DND-41 (cell line): Measurements from ENCODE around the gene CNIH1.
"Not testable (repeated sequence)": the region's sequence is repeated elsewhere in the genome, so short reads cannot be mapped to it uniquely, and the experiment has no call there.

Experiments
- ATAC-seq: fragments of 200-7000 bp; cut with Tn5 transposase; 3 replicates; pipeline ENCODE4 v1.9.1; 2021; ENCODE audit warnings: low read depth; ENCODE audit not compliant: insufficient read depth
- DNase-seq: peaks from one replicate; pipeline ENCODE4 v3.0.0-alpha.2; 2020
- H2AFZ ChIP-seq: 2 replicates; pipeline ENCODE4 v1.6.0; 2012; ENCODE audit warnings: low read depth, low read length
- H3K27ac ChIP-seq: 2 replicates; pipeline ENCODE4 v1.5.1; 2012; ENCODE audit warnings: low read length, inconsistent platforms
- H3K27me3 ChIP-seq: fragments of 200-600 bp; sonication (generic); 2 replicates; pipeline ENCODE4 v1.6.0; 2012; ENCODE audit warnings: low read length, mild to moderate bottlenecking, inconsistent platforms; ENCODE audit not compliant: insufficient read depth, poor library complexity
- H3K36me3 ChIP-seq: 2 replicates; pipeline ENCODE4 v1.5.1; 2012; ENCODE audit warnings: low read length, inconsistent platforms; ENCODE audit not compliant: insufficient read depth
- H3K4me1 ChIP-seq: 2 replicates; pipeline ENCODE4 v1.5.1; 2012; ENCODE audit warnings: mild to moderate bottlenecking, low read length; ENCODE audit not compliant: insufficient read depth
- H3K4me2 ChIP-seq: 2 replicates; pipeline ENCODE4 v1.6.0; 2012; ENCODE audit warnings: mild to moderate bottlenecking, moderate library complexity, low read length, inconsistent platforms; ENCODE audit not compliant: insufficient read depth
- H3K4me3 ChIP-seq, 2 experiments: fragments of 200-600 bp in 1 of 2; shearing (Covaris generic) in 1 of 2; 2 replicates each; pipeline ENCODE4 v1.5.1; 2012 to 2016; ENCODE audit warnings: inconsistent platforms in 2 of 2, low read length in 2 of 2, mild to moderate bottlenecking in 2 of 2, low read depth in 1 of 2, moderate library complexity in 1 of 2
- H3K79me2 ChIP-seq: 2 replicates; pipeline ENCODE4 v1.6.0; 2012; ENCODE audit warnings: low read length, inconsistent platforms; ENCODE audit not compliant: insufficient read depth
- H3K9ac ChIP-seq: 2 replicates; pipeline ENCODE4 v1.6.0; 2012; ENCODE audit warnings: low read depth, mild to moderate bottlenecking, inconsistent platforms, low read length, moderate library complexity
- H3K9me3 ChIP-seq: 2 replicates; pipeline ENCODE4 v1.5.1; 2012; ENCODE audit warnings: low read length, moderate library complexity, mild to moderate bottlenecking, inconsistent platforms; ENCODE audit not compliant: insufficient read depth, severe bottlenecking
- H4K20me1 ChIP-seq: 2 replicates; pipeline ENCODE4 v1.6.0; 2012; ENCODE audit warnings: low read length; ENCODE audit not compliant: insufficient read depth
- EZH2 ChIP-seq: IDR thresholded peaks from 3 replicates; pipeline ENCODE4 v1.6.1; 2012; ENCODE audit warnings: borderline replicate concordance, low read depth, mild to moderate bottlenecking, moderate library complexity, low read length, inconsistent platforms; ENCODE audit not compliant: severe bottlenecking
- TF ChIP-seq, protein P1 (sequence below): IDR thresholded peaks from 2 replicates; pipeline ENCODE4 v1.5.1; 2012; ENCODE audit warnings: borderline replicate concordance, low read length, moderate library complexity, mild to moderate bottlenecking; ENCODE audit not compliant: poor library complexity, severe bottlenecking; ENCODE audit errors: extremely low read depth

The CNIH1 gene

DNA sequence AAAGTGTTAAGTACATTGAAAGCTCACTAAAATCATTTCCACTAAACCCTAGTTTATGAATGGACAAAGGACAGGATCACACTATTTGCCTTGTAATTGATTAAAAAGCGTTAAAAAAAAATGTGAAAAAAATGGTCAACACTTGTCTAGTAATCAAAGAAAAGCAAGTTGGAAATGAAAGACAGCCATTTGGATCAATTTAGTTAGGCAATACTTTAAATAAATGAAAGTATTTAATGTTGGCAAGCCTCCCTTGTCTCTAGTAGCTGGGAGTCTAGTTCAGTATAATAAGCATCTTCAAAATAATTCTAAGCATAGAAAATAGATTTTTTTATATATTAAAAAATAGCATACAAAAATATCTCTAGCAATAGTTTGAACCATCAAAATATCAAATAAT lies 14.2 kb upstream of the CNIH1 start:
- H3K9ac ChIP-seq: no peak overlapping the region
- DNase-seq (no peak), ATAC-seq (no peak)
- no peaks in the 10 kb centered on the region for H3K4me1 ChIP-seq
- TF ChIP-seq, protein P1, sequence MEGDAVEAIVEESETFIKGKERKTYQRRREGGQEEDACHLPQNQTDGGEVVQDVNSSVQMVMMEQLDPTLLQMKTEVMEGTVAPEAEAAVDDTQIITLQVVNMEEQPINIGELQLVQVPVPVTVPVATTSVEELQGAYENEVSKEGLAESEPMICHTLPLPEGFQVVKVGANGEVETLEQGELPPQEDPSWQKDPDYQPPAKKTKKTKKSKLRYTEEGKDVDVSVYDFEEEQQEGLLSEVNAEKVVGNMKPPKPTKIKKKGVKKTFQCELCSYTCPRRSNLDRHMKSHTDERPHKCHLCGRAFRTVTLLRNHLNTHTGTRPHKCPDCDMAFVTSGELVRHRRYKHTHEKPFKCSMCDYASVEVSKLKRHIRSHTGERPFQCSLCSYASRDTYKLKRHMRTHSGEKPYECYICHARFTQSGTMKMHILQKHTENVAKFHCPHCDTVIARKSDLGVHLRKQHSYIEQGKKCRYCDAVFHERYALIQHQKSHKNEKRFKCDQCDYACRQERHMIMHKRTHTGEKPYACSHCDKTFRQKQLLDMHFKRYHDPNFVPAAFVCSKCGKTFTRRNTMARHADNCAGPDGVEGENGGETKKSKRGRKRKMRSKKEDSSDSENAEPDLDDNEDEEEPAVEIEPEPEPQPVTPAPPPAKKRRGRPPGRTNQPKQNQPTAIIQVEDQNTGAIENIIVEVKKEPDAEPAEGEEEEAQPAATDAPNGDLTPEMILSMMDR: no peak
- TF ChIP-seq EZH2: no peak
- no peaks in the 10 kb centered on the region for H4K20me1 ChIP-seq
- H3K36me3 ChIP-seq: no peaks in the 10 kb centered on the region
- no peak overlapping the region for H3K27ac ChIP-seq
- peaks cover 7% of the 10 kb centered on the region for H3K9me3 ChIP-seq
- H3K79me2 ChIP-seq: no peaks in the 10 kb centered on the region
- H2AFZ ChIP-seq: no peak overlapping the region
- H3K27me3 ChIP-seq: no peaks in the 10 kb centered on the region
- H3K4me3 ChIP-seq: no peak overlapping the region
- H3K4me2 ChIP-seq: no peak overlapping the region

DNA sequence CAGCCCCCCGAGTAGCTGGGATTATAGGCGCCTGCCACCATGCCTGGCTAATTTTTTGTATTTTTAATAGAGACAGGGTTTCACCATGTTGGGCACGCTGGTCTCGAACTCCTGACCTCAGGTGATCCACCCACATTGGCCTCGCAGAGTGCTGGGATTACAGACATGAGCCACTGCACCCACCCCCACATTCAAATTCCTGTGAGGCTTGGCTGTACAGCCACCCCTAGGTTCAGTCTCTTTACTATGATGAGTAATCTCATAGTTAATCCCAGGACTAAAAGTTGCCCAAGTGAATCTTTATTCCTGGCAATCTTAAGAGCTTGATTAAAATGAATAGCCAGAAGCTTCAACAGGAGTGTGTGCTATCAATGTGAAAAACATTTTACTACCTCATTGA lies 12.8 kb upstream of the CNIH1 start:
- H4K20me1 ChIP-seq, H3K4me2 ChIP-seq, H2AFZ ChIP-seq, H3K4me3 ChIP-seq, H3K4me1 ChIP-seq, ATAC-seq, DNase-seq, H3K36me3 ChIP-seq, H3K79me2 ChIP-seq, H3K9me3 ChIP-seq, H3K27ac ChIP-seq, H3K27me3 ChIP-seq, H3K9ac ChIP-seq: not testable (repeated sequence)

GRCh38 chr14:54453252-54453651 lies 12.1 kb upstream of the CNIH1 start:
- no peaks in the 10 kb centered on the region for H3K79me2 ChIP-seq
- no peaks in the 10 kb centered on the region for H3K9me3 ChIP-seq
- no peak overlapping the region for H3K4me3 ChIP-seq
- ATAC-seq (no peak), DNase-seq (no peak)
- H3K36me3 ChIP-seq: no peaks in the 10 kb centered on the region
- H3K9ac ChIP-seq: no peak overlapping the region
- H3K4me1 ChIP-seq: no peaks in the 10 kb centered on the region
- no peaks in the 10 kb centered on the region for H4K20me1 ChIP-seq
- peaks cover 3% of the 10 kb centered on the region for H3K27me3 ChIP-seq
- H3K27ac ChIP-seq: no peak overlapping the region
- no peak for TF ChIP-seq EZH2
- TF ChIP-seq, protein P1: no peak
- no peak overlapping the region for H3K4me2 ChIP-seq
- no peak overlapping the region for H2AFZ ChIP-seq

DNA sequence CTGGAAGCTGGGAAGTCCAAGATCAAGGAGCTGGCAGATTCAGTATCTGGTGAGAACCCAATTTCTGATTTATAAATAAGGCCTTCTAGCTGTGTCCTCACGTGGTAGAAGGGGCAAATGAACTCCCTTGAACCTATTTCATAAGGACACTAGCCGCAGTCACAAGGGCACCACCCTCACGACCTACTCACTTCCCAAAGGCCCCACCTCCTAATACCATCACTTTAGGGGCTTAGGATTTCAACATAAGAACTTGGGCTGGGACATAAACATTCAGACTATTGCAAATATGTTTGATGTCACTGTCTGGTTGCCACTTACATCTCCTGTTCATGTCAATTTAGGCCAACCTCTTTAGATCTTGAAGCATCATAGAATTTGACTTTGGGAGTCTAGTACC lies 10.8 kb upstream of the CNIH1 start:
- Histone ChIP-seq H3K79me2 (no peaks in the 10 kb centered on the region), H3K9me3 (no peaks in the 10 kb centered on the region), H3K27me3 (peaks cover 3% of the 10 kb centered on the region), H3K4me3 (no peak overlapping the region), H3K36me3 (no peaks in the 10 kb centered on the region), H3K4me2 (no peak overlapping the region), H2AFZ (no peak overlapping the region), H3K27ac (no peak overlapping the region), H3K9ac (no peak overlapping the region), H4K20me1 (no peaks in the 10 kb centered on the region), H3K4me1 (no peaks in the 10 kb centered on the region)
- TF ChIP-seq, protein P1: no peak
- TF ChIP-seq EZH2: no peak
- no peak for DNase-seq
- ATAC-seq: no peak
